Duodenal mucosa (tissue), 2 donors: ENCODE results near the gene CHODL.

Experiments
- H3K27ac ChIP-seq: one replicate; pipeline ENCODE4 v1.7.0; 2013; ENCODE audit warnings: low read depth, low read length
- H3K27me3 ChIP-seq, 2 donors: one replicate each; pipeline ENCODE4 v1.7.0; 2013; ENCODE audit warnings: low read length in 2 of 2, control low read depth in 1 of 2; ENCODE audit not compliant: insufficient read depth in 2 of 2, control insufficient read depth in 1 of 2
- H3K36me3 ChIP-seq, 2 donors: one replicate each; pipeline ENCODE4 v1.7.0; 2013; ENCODE audit warnings: low read length in 2 of 2, control low read depth in 1 of 2; ENCODE audit not compliant: insufficient read depth in 2 of 2, control insufficient read depth in 1 of 2
- H3K4me1 ChIP-seq, 2 donors: one replicate each; pipeline ENCODE4 v1.7.0; 2013; ENCODE audit warnings: low read length in 2 of 2, control low read depth in 1 of 2; ENCODE audit not compliant: insufficient read depth in 2 of 2, control insufficient read depth in 1 of 2
- H3K4me3 ChIP-seq, 2 donors: one replicate each; pipeline ENCODE4 v1.7.0; 2013; ENCODE audit warnings: low read length in 2 of 2, low read depth in 1 of 2
- H3K9ac ChIP-seq, 2 donors: one replicate each; pipeline ENCODE4 v1.7.0; 2013; ENCODE audit warnings: low read length in 2 of 2, low read depth in 1 of 2
- H3K9me3 ChIP-seq, 2 donors: one replicate each; pipeline ENCODE4 v1.7.0; 2013; ENCODE audit warnings: low read length in 2 of 2, control low read depth in 1 of 2; ENCODE audit not compliant: control insufficient read depth in 1 of 2

The CHODL gene

DNA sequence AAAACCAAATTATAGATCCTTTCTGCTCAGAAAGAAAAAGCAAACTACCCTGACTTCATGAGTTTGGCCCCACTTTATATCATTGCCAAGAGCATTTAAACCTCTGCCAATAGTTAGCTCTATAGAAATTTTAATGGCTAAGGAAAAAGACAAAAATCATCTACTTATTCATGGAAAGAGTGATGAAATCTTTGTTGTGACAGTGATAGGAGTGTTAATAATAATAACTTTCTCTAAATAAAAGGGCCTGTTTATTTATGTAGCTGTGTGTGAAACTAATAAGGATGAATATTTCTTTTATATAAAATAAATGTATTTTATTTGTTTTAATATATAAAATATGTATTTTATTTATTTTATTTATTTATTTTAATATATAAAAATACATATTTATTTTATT, 6.4 kb downstream of the CHODL start:
- H3K9ac ChIP-seq: no peak overlapping the region
- no peak overlapping the region for H3K27ac ChIP-seq
- H3K4me3 ChIP-seq: no peak overlapping the region
- no peaks in the 10 kb centered on the region for H3K4me1 ChIP-seq
- no peaks in the 10 kb centered on the region for H3K36me3 ChIP-seq
- no peaks in the 10 kb centered on the region for H3K27me3 ChIP-seq
- no peaks in the 10 kb centered on the region for H3K9me3 ChIP-seq

DNA sequence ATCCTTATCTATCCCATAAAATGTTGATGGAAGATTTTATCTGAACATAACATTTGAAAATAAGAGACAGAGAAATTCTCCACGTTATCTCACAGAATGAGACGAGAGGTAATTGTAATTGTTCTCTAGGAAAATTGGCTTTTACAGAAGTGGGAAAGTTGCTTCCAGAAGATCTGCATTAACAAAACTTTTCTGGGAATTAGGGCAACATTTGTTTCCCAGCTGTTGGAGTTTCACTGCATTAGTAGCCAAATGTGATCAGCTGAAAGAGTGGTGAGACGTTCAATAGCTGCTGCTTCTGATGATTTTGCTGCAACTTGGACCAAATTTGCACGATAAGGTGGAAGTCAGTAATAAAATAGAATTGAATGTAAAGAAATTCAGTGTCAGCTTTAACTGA, 7.6 kb downstream of the CHODL start:
- H3K4me3 ChIP-seq: no peak overlapping the region
- H3K27ac ChIP-seq: no peak overlapping the region
- no peaks in the 10 kb centered on the region for H3K36me3 ChIP-seq
- H3K9ac ChIP-seq: no peak overlapping the region
- no peaks in the 10 kb centered on the region for H3K27me3 ChIP-seq
- no peaks in the 10 kb centered on the region for H3K4me1 ChIP-seq
- no peaks in the 10 kb centered on the region for H3K9me3 ChIP-seq

DNA sequence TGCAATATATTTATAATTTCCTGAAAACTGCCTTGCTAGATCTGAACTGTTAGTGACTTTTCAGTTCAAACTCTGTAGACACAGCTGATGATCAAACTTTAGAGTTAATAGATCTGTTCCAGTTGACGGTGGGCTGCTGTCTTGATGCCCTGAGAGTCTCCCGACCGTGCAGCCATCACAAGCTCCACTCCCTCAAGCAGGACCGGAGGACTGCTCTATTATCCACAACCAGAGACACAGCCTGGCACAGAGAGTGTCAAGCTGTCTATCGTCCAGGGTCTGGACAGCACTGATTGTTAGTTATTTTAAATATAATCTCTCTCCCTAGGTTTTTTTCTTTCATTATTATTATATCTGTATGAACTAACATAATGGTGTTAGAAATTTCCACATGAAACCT, 8.0 kb downstream of the CHODL start:
- no peak overlapping the region for H3K27ac ChIP-seq
- no peaks in the 10 kb centered on the region for H3K4me1 ChIP-seq
- no peaks in the 10 kb centered on the region for H3K27me3 ChIP-seq
- no peak overlapping the region for H3K9ac ChIP-seq
- H3K9me3 ChIP-seq: no peaks in the 10 kb centered on the region
- no peak overlapping the region for H3K4me3 ChIP-seq
- H3K36me3 ChIP-seq: no peaks in the 10 kb centered on the region

- H3K27me3 ChIP-seq: no peaks in the 10 kb centered on the region
- H3K4me1 ChIP-seq: no peaks in the 10 kb centered on the region
- H3K27ac ChIP-seq: no peak overlapping the region
- H3K36me3 ChIP-seq: no peaks in the 10 kb centered on the region
- H3K9me3 ChIP-seq: no peaks in the 10 kb centered on the region
- no peak overlapping the region for H3K9ac ChIP-seq
- no peak overlapping the region for H3K4me3 ChIP-seq
These were observed 8.6 kb downstream of the CHODL start for GRCh38 chr21:18253221-18253620.

- no peak overlapping the region for H3K27ac ChIP-seq
- H3K27me3 ChIP-seq: no peaks in the 10 kb centered on the region
- no peaks in the 10 kb centered on the region for H3K9me3 ChIP-seq
- no peak overlapping the region for H3K9ac ChIP-seq
- H3K36me3 ChIP-seq: no peaks in the 10 kb centered on the region
- H3K4me3 ChIP-seq: no peak overlapping the region
- no peaks in the 10 kb centered on the region for H3K4me1 ChIP-seq
These were observed 9.2 kb downstream of the CHODL start for GRCh38 chr21:18253799-18254198.

DNA sequence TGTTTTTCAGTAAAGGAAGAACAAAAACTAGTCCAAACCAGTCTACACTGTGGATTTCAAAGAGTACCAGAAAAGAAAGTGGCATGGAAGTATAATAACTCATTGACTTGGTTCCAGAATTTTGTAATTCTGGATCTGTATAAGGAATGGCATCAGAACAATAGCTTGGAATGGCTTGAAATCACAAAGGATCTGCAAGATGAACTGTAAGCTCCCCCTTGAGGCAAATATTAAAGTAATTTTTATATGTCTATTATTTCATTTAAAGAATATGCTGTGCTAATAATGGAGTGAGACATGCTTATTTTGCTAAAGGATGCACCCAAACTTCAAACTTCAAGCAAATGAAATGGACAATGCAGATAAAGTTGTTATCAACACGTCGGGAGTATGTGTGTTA, 21.3 kb downstream of the CHODL start:
- H3K27ac ChIP-seq: no peak overlapping the region
- H3K36me3 ChIP-seq: peaks cover 0 to 4% of the 10 kb centered on the region in 2 donors
- no peaks in the 10 kb centered on the region for H3K27me3 ChIP-seq
- no peak overlapping the region for H3K9ac ChIP-seq
- H3K4me1 ChIP-seq: no peaks in the 10 kb centered on the region
- H3K4me3 ChIP-seq: no peak overlapping the region
- no peaks in the 10 kb centered on the region for H3K9me3 ChIP-seq

- no peaks in the 10 kb centered on the region for H3K27me3 ChIP-seq
- no peaks in the 10 kb centered on the region for H3K4me1 ChIP-seq
- no peak overlapping the region for H3K27ac ChIP-seq
- H3K9me3 ChIP-seq: no peaks in the 10 kb centered on the region
- H3K4me3 ChIP-seq: no peak overlapping the region
- peaks cover 0 to 4% of the 10 kb centered on the region in 2 donors for H3K36me3 ChIP-seq
- no peak overlapping the region for H3K9ac ChIP-seq
These were observed 22.9 kb downstream of the CHODL start for GRCh38 chr21:18267496-18267895.

GRCh38 chr21:18268906-18269305, 24.3 kb downstream of the CHODL start:
- Histone ChIP-seq H3K9me3 (no peaks in the 10 kb centered on the region), H3K36me3 (peaks cover 0 to 4% of the 10 kb centered on the region in 2 donors), H3K4me3 (no peak overlapping the region), H3K4me1 (no peaks in the 10 kb centered on the region), H3K27me3 (no peaks in the 10 kb centered on the region), H3K27ac (no peak overlapping the region), H3K9ac (no peak overlapping the region)

GRCh38 chr21:18269856-18270255, 25.2 kb downstream of the CHODL start:
- peaks cover 0 to 5% of the 10 kb centered on the region in 2 donors for H3K36me3 ChIP-seq
- no peak overlapping the region for H3K27ac ChIP-seq
- no peaks in the 10 kb centered on the region for H3K9me3 ChIP-seq
- H3K4me3 ChIP-seq: no peak overlapping the region
- no peaks in the 10 kb centered on the region for H3K4me1 ChIP-seq
- no peak overlapping the region for H3K9ac ChIP-seq
- no peaks in the 10 kb centered on the region for H3K27me3 ChIP-seq

DNA sequence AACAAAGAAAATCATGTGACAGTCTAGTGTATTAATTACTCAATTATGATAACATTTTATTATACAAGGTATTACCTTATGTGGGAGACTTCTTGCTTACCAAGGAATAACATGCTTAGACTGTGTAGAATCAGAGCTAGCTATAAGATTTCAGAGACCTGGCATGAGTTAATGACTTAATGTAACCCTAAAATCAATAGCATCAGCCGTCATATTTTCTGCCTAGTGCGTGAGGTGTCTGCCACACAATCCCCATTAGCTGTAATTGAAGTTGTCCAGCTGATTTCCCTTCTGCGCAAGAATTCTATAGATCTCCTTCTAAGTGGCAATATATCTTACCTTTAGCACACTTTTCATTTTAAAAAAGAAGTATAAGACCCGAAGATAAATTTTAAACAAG, 28.8 kb downstream of the CHODL start:
- no peaks in the 10 kb centered on the region for H3K27me3 ChIP-seq

GRCh38 chr21:18274370-18274769, 29.7 kb downstream of the CHODL start:
- H3K36me3 ChIP-seq: peaks cover 0 to 3% of the 10 kb centered on the region in 2 donors
- H3K27ac ChIP-seq: no peak overlapping the region
- no peaks in the 10 kb centered on the region for H3K4me1 ChIP-seq
- H3K4me3 ChIP-seq: no peak overlapping the region
- H3K9ac ChIP-seq: no peak overlapping the region
- no peaks in the 10 kb centered on the region for H3K27me3 ChIP-seq
- no peaks in the 10 kb centered on the region for H3K9me3 ChIP-seq

More for the DNA sequence above, 28.8 kb downstream of the CHODL start:
- H3K4me1 ChIP-seq: no peaks in the 10 kb centered on the region
- H3K4me3 ChIP-seq: no peak overlapping the region
- H3K27ac ChIP-seq: no peak overlapping the region
- no peak overlapping the region for H3K9ac ChIP-seq
- peaks cover 0 to 7% of the 10 kb centered on the region in 2 donors for H3K36me3 ChIP-seq
- no peaks in the 10 kb centered on the region for H3K9me3 ChIP-seq
